ENCODE results near the gene MRPS10. TPM values are rescaled to one million over a fixed set of nuclear protein-coding genes. Genes with fewer than 3 reads are reported as not detected.
A peak's percentile ranks its signal among the peaks of the same experiment; 100 is the strongest.
"Not testable (repeated sequence)": the region's sequence is repeated elsewhere in the genome, so short reads cannot be mapped to it uniquely, and the experiment has no call there.

The MRPS10 gene
- total RNA-seq, 2 experiments from 2014 or later = 27.9 to 33.1 TPM

- H3K4me1 Mint-ChIP-seq = peaks cover 31% of the 10 kb centered on the region
- ChIA-PET CTCF (interaction anchor here (0.6 to 1.5 kb wide), 4 partner anchors 14 to 330 kb away, joined by 3 to 9 read pairs (median 4); no protein-coding TSS in a partner anchor), POLR2A (no interaction called here)
- H3K9me3 Mint-ChIP-seq = no peaks in the 10 kb centered on the region
- H3K4me3 Mint-ChIP-seq = peak overlapping the region; percentile 99
- H3K27ac Mint-ChIP-seq = peak overlapping the region; percentile 94
- no peak for DNase-seq
- peaks cover 15% of the 10 kb centered on the region for H3K36me3 Mint-ChIP-seq (ENCODE audit: low read depth)
- no peaks in the 10 kb centered on the region for H3K27me3 Mint-ChIP-seq
Measured at GRCh38 chr6:42217157-42217518, 523 bp downstream of the MRPS10 start.

DNA sequence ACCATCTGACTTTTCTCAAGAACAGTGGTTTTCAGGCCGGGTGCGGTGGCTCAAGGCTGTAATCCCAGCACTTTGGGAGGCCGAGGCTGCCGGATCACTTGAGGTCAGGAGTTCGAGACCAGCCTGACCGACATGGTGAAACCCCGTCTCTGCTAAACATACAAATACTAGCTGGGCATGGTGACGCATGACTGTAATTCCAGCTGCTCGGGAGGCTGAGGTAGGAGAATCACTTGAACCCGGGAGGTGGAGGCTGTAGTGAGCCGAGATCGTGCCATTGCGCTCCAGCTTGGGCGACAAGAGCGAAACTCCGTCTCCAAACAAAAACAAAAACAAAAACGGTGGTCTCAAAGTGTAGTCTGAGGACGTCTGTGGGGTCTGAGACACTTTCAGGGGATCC lies 1.2 kb downstream of the MRPS10 start:
- POLR2A ChIA-PET, H3K27me3 Mint-ChIP-seq, DNase-seq, H3K9me3 Mint-ChIP-seq: not testable (repeated sequence)
- CTCF ChIA-PET = interaction anchor here (1.2 to 1.6 kb wide), 3 partner anchors 14 to 331 kb away, joined by 4 to 9 read pairs (median 4); no protein-coding TSS in a partner anchor
- Mint-ChIP-seq H3K27ac (peak overlapping the region; percentile 9), H3K4me3 (peak overlapping the region; percentile 99), H3K4me1 (peaks cover 31% of the 10 kb centered on the region), H3K36me3 (ENCODE audit: low read depth) (peaks cover 15% of the 10 kb centered on the region)

DNA sequence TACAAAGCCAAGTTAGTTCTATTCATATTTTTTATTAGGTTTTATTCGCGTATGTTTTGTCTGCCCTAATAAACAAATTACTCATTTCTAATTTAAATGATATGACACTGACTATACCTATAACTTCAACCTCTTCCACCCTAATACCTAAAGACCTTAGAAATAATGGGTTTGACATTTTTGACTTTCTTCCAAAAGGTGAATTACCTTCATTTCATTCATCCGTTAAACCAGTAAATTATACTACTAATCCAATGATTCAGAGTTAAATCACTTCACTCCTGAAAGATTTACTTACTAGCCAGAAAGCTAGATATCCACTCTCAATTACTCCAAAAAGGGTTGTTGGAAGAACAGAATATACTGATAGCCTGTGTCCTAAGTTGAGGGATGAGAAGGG lies 5.2 kb downstream of the MRPS10 start:
- H3K27ac Mint-ChIP-seq = no peak overlapping the region
- H3K4me1 Mint-ChIP-seq = peaks cover 25% of the 10 kb centered on the region
- H3K4me3 Mint-ChIP-seq = no peak overlapping the region
- H3K36me3 Mint-ChIP-seq (ENCODE audit: low read depth) = peaks cover 37% of the 10 kb centered on the region
- POLR2A ChIA-PET = no interaction called here
- no peaks in the 10 kb centered on the region for H3K9me3 Mint-ChIP-seq
- H3K27me3 Mint-ChIP-seq = no peaks in the 10 kb centered on the region
- no peak for DNase-seq
- CTCF ChIA-PET = interaction anchor here (2.2 kb wide), 1 partner anchor 335 kb away, joined by 5 read pairs; no protein-coding TSS in a partner anchor

- no peak for DNase-seq
- CTCF ChIA-PET = interaction anchor here (2.2 kb wide), 1 partner anchor 336 kb away, joined by 5 read pairs; no protein-coding TSS in a partner anchor
- H3K4me1 Mint-ChIP-seq = peaks cover 22% of the 10 kb centered on the region
- no peaks in the 10 kb centered on the region for H3K9me3 Mint-ChIP-seq
- POLR2A ChIA-PET = no interaction called here
- no peaks in the 10 kb centered on the region for H3K27me3 Mint-ChIP-seq
- H3K27ac Mint-ChIP-seq = no peak overlapping the region
- H3K4me3 Mint-ChIP-seq = no peak overlapping the region
- H3K36me3 Mint-ChIP-seq (ENCODE audit: low read depth) = peaks cover 39% of the 10 kb centered on the region
Measured at GRCh38 chr6:42211726-42212125, 5.9 kb downstream of the MRPS10 start.

DNA sequence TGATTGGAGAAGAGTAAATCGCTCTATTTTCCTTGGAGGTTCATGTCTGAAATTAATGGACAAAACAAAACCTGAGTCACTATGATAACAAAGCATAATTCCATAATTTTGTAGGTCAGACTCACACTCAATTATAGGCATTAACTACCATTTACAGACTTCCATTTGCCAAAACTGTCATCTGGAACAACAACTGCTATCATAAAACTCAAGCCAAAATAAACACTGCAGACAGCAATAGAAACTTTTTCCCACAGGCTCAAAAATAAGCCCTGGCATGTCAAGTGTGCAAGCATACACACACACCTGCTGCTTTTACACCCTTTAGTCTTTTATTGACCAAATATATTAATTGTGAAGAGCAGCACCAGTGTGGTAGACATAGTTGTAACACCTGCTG lies 7.1 kb downstream of the MRPS10 start:
- DNase-seq = no peak
- peaks cover 39% of the 10 kb centered on the region for H3K36me3 Mint-ChIP-seq (ENCODE audit: low read depth)
- no peak overlapping the region for H3K4me3 Mint-ChIP-seq
- no peaks in the 10 kb centered on the region for H3K27me3 Mint-ChIP-seq
- H3K4me1 Mint-ChIP-seq = peaks cover 12% of the 10 kb centered on the region
- POLR2A ChIA-PET = no interaction called here
- H3K27ac Mint-ChIP-seq = no peak overlapping the region
- H3K9me3 Mint-ChIP-seq = no peaks in the 10 kb centered on the region
- CTCF ChIA-PET = interaction anchor here (2.2 kb wide), 1 partner anchor 337 kb away, joined by 5 read pairs; no protein-coding TSS in a partner anchor

- POLR2A ChIA-PET, DNase-seq, CTCF ChIA-PET, H3K27me3 Mint-ChIP-seq, H3K9me3 Mint-ChIP-seq, H3K27ac Mint-ChIP-seq, H3K4me1 Mint-ChIP-seq, H3K4me3 Mint-ChIP-seq: not testable (repeated sequence)
- peaks cover 36% of the 10 kb centered on the region for H3K36me3 Mint-ChIP-seq (ENCODE audit: low read depth)
Measured at GRCh38 chr6:42207559-42207958, 10.1 kb downstream of the MRPS10 start.

GRCh38 chr6:42204768-42205282 lies 12.8 kb downstream of the MRPS10 start:
- peaks cover 2% of the 10 kb centered on the region for H3K4me1 Mint-ChIP-seq
- ChIA-PET POLR2A (no interaction called here), CTCF (interaction anchor here (2.0 kb wide), 1 partner anchor 9 kb away, joined by 11 read pairs; no protein-coding TSS in a partner anchor)
- DNase-seq = no peak
- H3K36me3 Mint-ChIP-seq (ENCODE audit: low read depth) = peaks cover 34% of the 10 kb centered on the region
- H3K9me3 Mint-ChIP-seq = no peaks in the 10 kb centered on the region
- no peak overlapping the region for H3K27ac Mint-ChIP-seq
- no peak overlapping the region for H3K4me3 Mint-ChIP-seq
- H3K27me3 Mint-ChIP-seq = no peaks in the 10 kb centered on the region

DNA sequence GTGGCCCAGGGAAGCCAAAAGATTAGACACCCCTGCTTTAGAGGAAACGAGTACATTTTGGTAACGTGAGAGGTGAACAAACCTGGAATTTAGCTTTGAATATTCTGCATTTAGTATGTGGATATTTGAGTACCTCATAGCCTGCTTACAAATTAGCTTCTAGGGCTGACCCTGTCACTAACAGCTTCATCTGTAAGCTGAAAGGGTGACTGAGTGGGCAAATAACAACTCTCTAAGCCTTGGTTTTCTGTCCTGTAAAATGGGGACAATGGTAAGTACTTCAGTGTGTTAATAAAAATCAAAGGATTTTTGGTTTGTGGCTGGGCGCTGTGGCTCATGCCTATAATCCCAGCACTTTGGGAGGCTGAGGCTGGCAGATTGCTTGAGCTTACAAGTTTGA lies 14.5 kb downstream of the MRPS10 start:
- no peaks in the 10 kb centered on the region for H3K27me3 Mint-ChIP-seq
- H3K9me3 Mint-ChIP-seq = no peaks in the 10 kb centered on the region
- H3K4me3 Mint-ChIP-seq = no peak overlapping the region
- peaks cover 27% of the 10 kb centered on the region for H3K36me3 Mint-ChIP-seq (ENCODE audit: low read depth)
- ChIA-PET CTCF (interaction anchor here (0.7 to 2.0 kb wide), 3 partner anchors 11 to 282 kb away, joined by 3 to 11 read pairs (median 3); partner anchors contain the start of genes BYSL, MED20 and MRPS10), POLR2A (no interaction called here)
- H3K4me1 Mint-ChIP-seq = peaks cover 3% of the 10 kb centered on the region
- no peak overlapping the region for H3K27ac Mint-ChIP-seq
- no peak for DNase-seq

GRCh38 chr6:42202131-42202915 lies 15.3 kb downstream of the MRPS10 start:
- H3K4me1 Mint-ChIP-seq, H3K9me3 Mint-ChIP-seq, H3K27me3 Mint-ChIP-seq, DNase-seq, H3K27ac Mint-ChIP-seq, POLR2A ChIA-PET, H3K4me3 Mint-ChIP-seq: not testable (repeated sequence)
- CTCF ChIA-PET = interaction anchor here (0.7 to 2.0 kb wide), 2 partner anchors 12 to 281 kb away, joined by 3 to 11 read pairs; partner anchors contain the start of genes BYSL and MED20
- peaks cover 19% of the 10 kb centered on the region for H3K36me3 Mint-ChIP-seq (ENCODE audit: low read depth)

- no peak for DNase-seq
- H3K4me1 Mint-ChIP-seq = peaks cover 3% of the 10 kb centered on the region
- H3K27ac Mint-ChIP-seq = no peak overlapping the region
- ChIA-PET POLR2A (no interaction called here), CTCF (interaction anchor here (0.8 to 1.0 kb wide), 2 partner anchors 13 to 15 kb away, joined by 3 to 4 read pairs; no protein-coding TSS in a partner anchor)
- H3K36me3 Mint-ChIP-seq (ENCODE audit: low read depth) = peaks cover 17% of the 10 kb centered on the region
- no peak overlapping the region for H3K4me3 Mint-ChIP-seq
- H3K27me3 Mint-ChIP-seq = no peaks in the 10 kb centered on the region
- H3K9me3 Mint-ChIP-seq = no peaks in the 10 kb centered on the region
Measured at GRCh38 chr6:42201382-42201781, 16.3 kb downstream of the MRPS10 start.

DNA sequence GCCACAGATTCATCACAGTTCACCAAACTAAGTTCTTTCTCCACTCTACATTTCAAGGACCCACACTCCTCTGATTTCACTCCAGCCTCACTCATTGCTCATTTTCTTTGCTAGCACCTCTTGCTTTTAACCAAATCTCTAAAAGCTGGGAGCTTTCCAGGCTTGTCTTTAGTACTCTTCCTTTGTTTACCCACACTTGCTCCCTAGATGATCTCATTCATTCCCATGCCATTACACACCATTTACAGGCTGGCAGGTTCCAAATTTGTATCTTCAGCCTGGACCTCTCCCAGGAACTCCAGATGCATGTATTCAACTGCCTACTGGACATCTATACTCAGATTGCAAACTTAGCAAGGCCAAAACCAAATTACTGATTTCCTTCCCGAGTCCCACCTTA lies 17.6 kb downstream of the MRPS10 start:
- Mint-ChIP-seq H3K27me3 (no peaks in the 10 kb centered on the region), H3K4me1 (peaks cover 3% of the 10 kb centered on the region), H3K36me3 (ENCODE audit: low read depth) (peaks cover 13% of the 10 kb centered on the region), H3K27ac (no peak overlapping the region), H3K4me3 (no peak overlapping the region), H3K9me3 (no peaks in the 10 kb centered on the region)
- ChIA-PET CTCF (interaction anchor here (1.0 kb wide), 1 partner anchor 14 kb away, joined by 4 read pairs; no protein-coding TSS in a partner anchor), POLR2A (no interaction called here)
- DNase-seq = no peak

GRCh38 chr6:42199106-42199981 lies 18.3 kb downstream of the MRPS10 start:
- DNase-seq = no peak
- H3K4me3 Mint-ChIP-seq = no peak overlapping the region
- peaks cover 3% of the 10 kb centered on the region for H3K4me1 Mint-ChIP-seq
- ChIA-PET POLR2A (no interaction called here), CTCF (no interaction called here)
- H3K9me3 Mint-ChIP-seq = no peaks in the 10 kb centered on the region
- H3K27ac Mint-ChIP-seq = no peak overlapping the region
- no peaks in the 10 kb centered on the region for H3K27me3 Mint-ChIP-seq
- peaks cover 13% of the 10 kb centered on the region for H3K36me3 Mint-ChIP-seq (ENCODE audit: low read depth)

Measured in activated CD4-positive, alpha-beta T cell treated with anti-CD3 and anti-CD28 coated beads, Interleukin-2, amount 10 ng/mL, durations not matched to agents 7 days and 5 days (primary cell).